Activated CD4-positive, alpha-beta T cell treated with anti-CD3 and anti-CD28 coated beads, Interleukin-2, amount 10 ng/mL, durations not matched to agents 7 days and 5 days (primary cell): ENCODE measurements around the gene SLC27A5. TPM values are rescaled to one million over a fixed set of nuclear protein-coding genes. Genes with fewer than 3 reads are reported as not detected.
"Not testable (repeated sequence)": the region's sequence is repeated elsewhere in the genome, so short reads cannot be mapped to it uniquely, and the experiment has no call there.

ENCODE experiments used
- CTCF ChIA-PET: fragments of 350-600 bp; sonication (Branson Sonifier 250); formaldehyde crosslinking; loops from one replicate; lab custom pipeline; 2021; ENCODE audit warnings: antibody characterized with exemption; lab: Charles Lee
- POLR2A ChIA-PET: fragments of 350-600 bp; sonication (Branson Sonifier 250); formaldehyde crosslinking; loops from one replicate; lab custom pipeline; 2021; ENCODE audit warnings: antibody characterized with exemption; lab: Charles Lee
- DNase-seq: peaks from one replicate; pipeline ENCODE4 v3.0.0-alpha.2; 2020
- H3K27ac Mint-ChIP-seq: one replicate; pipeline ENCODE4 v1.8.0; 2021; ENCODE audit warnings: mild to moderate bottlenecking, moderate library complexity, mixed read lengths
- H3K27me3 Mint-ChIP-seq: one replicate; pipeline ENCODE4 v1.8.0; 2021; ENCODE audit warnings: mixed read lengths
- H3K36me3 Mint-ChIP-seq: one replicate; pipeline ENCODE4 v1.8.0; 2021; ENCODE audit warnings: low read depth, mixed read lengths
- H3K4me1 Mint-ChIP-seq: one replicate; pipeline ENCODE4 v1.8.0; 2021; ENCODE audit warnings: mixed read lengths
- H3K4me3 Mint-ChIP-seq: one replicate; pipeline ENCODE4 v1.8.0; 2021; ENCODE audit warnings: mild to moderate bottlenecking, moderate library complexity, mixed read lengths
- H3K9me3 Mint-ChIP-seq: one replicate; pipeline ENCODE4 v1.8.0; 2021; ENCODE audit warnings: mixed read lengths
- total RNA-seq, 2 experiments: library from RNA; stranded (reverse); gene quantifications; one replicate each; pipeline ENCODE4 v1.2.3, GENCODE V29; 2021

Gene SLC27A5
- total RNA-seq, 2 experiments from 2014 or later = 9.8 to 10.2 TPM

DNA sequence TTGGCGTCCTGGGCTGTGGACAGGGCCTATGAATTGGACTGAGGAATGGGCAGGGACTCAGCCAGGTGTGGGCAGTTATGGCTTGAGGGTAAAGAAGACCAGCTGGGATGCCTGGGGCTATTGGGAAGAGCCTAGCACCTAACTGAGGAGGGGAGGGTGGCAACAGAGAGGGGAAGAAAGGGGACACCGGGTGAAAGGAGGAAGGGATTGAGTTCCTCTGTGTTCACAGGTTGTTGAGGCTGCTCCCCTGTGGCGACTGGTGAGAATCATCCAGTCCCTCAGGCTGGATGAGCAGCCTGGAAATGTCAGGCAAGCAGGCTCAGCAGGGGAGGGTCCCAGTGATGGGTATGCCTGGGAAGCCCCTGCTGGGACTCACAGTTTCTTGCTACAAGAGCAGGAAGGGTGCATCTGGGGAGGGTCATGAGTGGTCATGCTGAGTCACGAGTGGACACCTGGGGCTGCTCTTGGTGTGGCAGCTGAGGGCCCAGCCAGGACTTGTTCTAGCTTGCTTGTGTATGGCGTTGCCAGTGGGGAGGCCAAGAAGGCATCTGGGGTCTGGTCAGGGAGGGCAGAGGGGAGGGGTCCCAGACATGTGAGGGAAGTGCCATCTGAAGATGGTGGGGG is 43.5 kb downstream of the SLC27A5 start:
- ChIA-PET CTCF (interaction anchor here (0.7 to 1.4 kb wide), 3 partner anchors 9 to 229 kb away, joined by 3 to 4 read pairs (median 3); partner anchors contain the start of gene ZBTB45), POLR2A (no interaction called here)
- Mint-ChIP-seq H3K36me3 (peaks cover 9% of the 10 kb centered on the region), H3K4me1 (peaks cover 27% of the 10 kb centered on the region), H3K4me3 (peak overlapping the region; percentile 81), H3K9me3 (no peaks in the 10 kb centered on the region), H3K27ac (peak overlapping the region; percentile 83), H3K27me3 (peaks cover 2% of the 10 kb centered on the region)
- no peak for DNase-seq

DNA sequence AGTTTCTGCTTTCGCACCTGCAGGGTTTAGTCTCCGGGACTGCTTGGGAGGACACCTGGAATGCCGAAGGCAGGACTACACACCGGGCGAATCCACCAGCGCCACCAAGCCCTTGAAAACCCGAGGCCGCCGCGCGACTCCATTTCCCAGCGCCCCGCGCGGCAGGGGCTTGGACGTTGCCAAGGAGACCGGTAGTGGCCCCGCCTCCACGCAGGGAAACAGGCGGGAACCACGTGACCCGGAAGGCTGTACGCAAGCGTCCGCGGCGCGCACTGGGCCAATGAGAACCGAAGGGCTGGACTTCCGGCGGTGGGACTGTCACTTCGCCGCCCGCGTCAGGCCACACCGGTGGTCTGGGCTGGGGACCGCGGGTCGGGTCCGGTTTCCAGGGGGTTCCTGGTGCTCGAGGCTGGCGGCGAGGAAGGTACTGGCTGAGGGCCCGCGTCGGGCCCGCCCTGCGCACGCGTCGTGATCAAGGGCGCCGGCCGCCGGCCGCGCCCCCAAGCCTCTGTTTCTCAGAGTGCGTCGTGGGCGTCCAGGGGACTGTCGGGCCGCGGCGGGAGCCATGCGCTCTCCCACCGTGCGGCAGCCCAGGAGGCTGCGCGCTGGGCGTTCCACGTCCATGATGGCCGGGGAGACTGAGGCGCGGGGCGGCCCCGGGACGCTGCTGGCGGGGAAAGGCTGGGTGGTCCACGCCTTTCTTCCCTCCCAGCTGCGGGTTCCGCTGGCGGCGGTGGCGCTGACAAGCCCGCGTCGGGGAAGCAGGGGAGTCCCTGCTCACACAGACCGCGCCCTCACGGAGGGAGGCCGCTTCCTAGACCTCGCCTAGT is 44.8 kb downstream of the SLC27A5 start, which contains the start of gene ZNF324:
TSS of gene ZNF324 (plus strand) at position 321 of the 830 bp plus-strand sequence. CDS start 2,106 bp downstream, outside the sequence.
- H3K9me3 Mint-ChIP-seq = no peaks in the 10 kb centered on the region
- peak; percentile 98 for DNase-seq
- H3K27ac Mint-ChIP-seq = peak within 1 kb of the TSS; percentile 83
- peaks cover 3% of the 10 kb centered on the region for H3K36me3 Mint-ChIP-seq
- H3K4me3 Mint-ChIP-seq = peak within 1 kb of the TSS; percentile 81
- H3K27me3 Mint-ChIP-seq = peaks cover 2% of the 10 kb centered on the region
- POLR2A ChIA-PET = no interaction called here
- CTCF ChIA-PET = no interaction called here
- peaks cover 27% of the 10 kb centered on the region for H3K4me1 Mint-ChIP-seq

DNA sequence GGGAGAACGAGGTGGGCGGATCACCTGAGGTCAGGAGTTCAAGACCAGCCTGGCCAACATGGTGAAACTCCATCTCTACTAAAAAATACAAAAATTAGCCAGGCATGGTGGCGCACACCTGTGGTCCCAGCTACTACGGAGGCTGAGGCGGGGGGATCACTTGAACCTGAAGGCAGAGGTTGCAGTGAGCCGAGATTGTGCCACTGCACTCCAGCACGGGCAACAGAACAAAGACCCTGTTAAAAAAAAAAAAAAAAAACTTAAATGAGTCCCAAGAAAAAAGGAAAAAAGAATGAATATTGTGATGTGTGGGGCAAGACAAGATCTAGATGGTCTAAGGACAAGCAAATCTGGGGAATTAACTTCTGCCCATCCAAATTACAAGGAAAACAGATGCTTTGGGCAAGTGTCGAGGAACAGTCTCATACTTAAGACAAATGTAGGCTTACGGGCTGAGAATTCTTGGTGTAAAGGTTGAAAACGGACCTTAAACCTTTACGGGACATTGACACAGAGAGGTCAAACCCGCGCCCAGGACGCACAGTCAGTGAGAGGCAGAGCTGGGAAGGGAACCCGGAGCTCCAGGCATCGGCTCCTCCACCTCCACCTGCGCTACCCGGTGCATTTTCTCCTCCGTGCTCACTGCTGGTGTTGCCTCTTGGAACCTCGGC is 45.6 kb downstream of the SLC27A5 start:
- POLR2A ChIA-PET = no interaction called here
- H3K27ac Mint-ChIP-seq = no peak overlapping the region
- no peak for DNase-seq
- CTCF ChIA-PET = no interaction called here
- peak overlapping the region; percentile 81 for H3K4me3 Mint-ChIP-seq
- H3K36me3 Mint-ChIP-seq = peaks cover 2% of the 10 kb centered on the region
- peaks cover 27% of the 10 kb centered on the region for H3K4me1 Mint-ChIP-seq
- H3K9me3 Mint-ChIP-seq = no peaks in the 10 kb centered on the region
- H3K27me3 Mint-ChIP-seq = peaks cover 2% of the 10 kb centered on the region

DNA sequence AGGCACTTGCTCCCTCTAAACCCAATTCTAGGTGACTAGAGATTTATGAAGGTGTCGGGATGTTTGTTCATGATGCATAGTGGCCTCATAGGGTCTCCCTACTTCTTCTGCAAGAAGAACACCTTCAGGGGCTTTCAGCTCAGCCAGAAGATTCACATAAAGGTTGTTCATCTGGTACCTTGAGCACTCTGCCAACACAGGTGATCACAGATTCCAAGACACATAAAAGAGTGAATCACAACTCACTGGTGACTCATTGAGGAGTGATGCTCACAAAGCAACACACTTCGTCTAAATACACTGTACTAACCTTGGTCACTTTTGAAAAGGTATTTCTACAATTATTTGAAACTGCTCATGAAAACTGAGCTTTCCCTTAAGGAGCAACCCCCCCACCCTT is 51.8 kb downstream of the SLC27A5 start:
- no peak for DNase-seq
- Mint-ChIP-seq H3K36me3 (peaks cover 14% of the 10 kb centered on the region), H3K9me3 (peaks cover 2% of the 10 kb centered on the region), H3K27ac (no peak overlapping the region), H3K27me3 (no peaks in the 10 kb centered on the region), H3K4me1 (peaks cover 1% of the 10 kb centered on the region), H3K4me3 (no peak overlapping the region)
- CTCF ChIA-PET = interaction anchor here (0.8 to 1.0 kb wide), 2 partner anchors 15 to 25 kb away, joined by 3 to 4 read pairs; no protein-coding TSS in a partner anchor
- POLR2A ChIA-PET = no interaction called here

DNA sequence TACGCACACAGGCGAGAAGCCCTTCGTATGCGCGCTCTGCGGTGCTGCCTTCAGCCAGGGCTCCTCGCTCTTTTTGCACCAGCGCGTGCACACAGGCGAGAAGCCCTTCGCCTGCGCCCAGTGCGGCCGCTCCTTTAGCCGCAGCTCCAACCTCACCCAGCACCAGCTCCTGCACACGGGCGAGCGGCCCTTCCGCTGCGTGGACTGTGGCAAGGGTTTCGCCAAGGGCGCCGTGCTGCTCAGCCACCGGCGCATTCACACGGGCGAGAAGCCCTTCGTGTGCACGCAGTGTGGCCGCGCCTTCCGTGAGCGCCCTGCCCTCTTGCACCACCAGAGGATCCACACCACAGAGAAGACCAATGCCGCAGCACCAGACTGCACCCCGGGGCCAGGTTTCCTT is 55.7 kb downstream of the SLC27A5 start:
- ChIA-PET POLR2A (no interaction called here), CTCF (no interaction called here)
- DNase-seq = no peak
- peaks cover 2% of the 10 kb centered on the region for H3K9me3 Mint-ChIP-seq
- H3K4me3 Mint-ChIP-seq = no peak overlapping the region
- H3K27ac Mint-ChIP-seq = no peak overlapping the region
- peaks cover 2% of the 10 kb centered on the region for H3K27me3 Mint-ChIP-seq
- H3K4me1 Mint-ChIP-seq = peaks cover 19% of the 10 kb centered on the region
- H3K36me3 Mint-ChIP-seq = peaks cover 20% of the 10 kb centered on the region

DNA sequence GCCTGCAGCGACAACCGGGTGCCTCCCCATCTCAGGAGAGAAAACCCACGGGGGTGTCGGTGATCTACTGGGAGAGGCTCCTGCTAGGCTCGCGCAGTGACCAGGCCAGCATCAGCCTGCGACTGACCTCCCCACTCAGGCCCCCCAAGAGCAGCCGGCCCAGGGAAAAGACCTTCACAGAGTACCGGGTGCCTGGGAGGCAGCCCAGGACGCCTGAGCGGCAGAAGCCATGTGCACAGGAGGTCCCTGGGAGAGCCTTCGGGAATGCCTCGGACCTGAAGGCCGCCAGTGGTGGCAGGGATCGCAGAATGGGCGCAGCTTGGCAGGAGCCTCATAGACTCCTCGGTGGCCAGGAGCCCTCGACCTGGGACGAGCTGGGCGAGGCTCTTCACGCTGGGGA is 56.5 kb downstream of the SLC27A5 start:
- peaks cover 4% of the 10 kb centered on the region for H3K9me3 Mint-ChIP-seq
- H3K4me3 Mint-ChIP-seq = no peak overlapping the region
- ChIA-PET CTCF (interaction anchor here (1.2 to 1.6 kb wide), 2 partner anchors 11 to 14 kb away, joined by 3 read pairs; no protein-coding TSS in a partner anchor), POLR2A (no interaction called here)
- H3K27me3 Mint-ChIP-seq = peaks cover 2% of the 10 kb centered on the region
- peaks cover 27% of the 10 kb centered on the region for H3K4me1 Mint-ChIP-seq
- no peak overlapping the region for H3K27ac Mint-ChIP-seq
- no peak for DNase-seq
- peaks cover 20% of the 10 kb centered on the region for H3K36me3 Mint-ChIP-seq

DNA sequence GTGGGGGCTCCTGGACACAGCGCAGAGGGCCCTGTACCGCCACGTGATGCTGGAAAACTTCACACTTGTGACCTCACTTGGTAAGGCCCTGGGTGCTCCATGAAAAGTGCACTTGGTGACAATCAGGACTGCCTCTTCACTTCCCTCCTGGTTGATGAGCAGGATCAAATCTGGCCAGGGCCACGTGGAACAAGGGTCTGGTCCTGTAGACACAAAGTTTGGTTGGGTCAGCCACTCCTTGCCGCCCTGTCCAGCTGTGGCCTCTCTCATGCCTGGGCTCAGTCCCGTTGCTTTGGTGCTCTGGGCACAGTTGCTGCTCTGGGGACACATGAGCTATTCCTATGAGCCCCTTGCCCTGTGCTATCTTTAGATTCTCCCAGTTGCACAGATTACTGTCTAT is 58.0 kb downstream of the SLC27A5 start:
- Mint-ChIP-seq H3K27ac (peak overlapping the region; percentile 11), H3K4me3 (no peak overlapping the region), H3K4me1 (peaks cover 27% of the 10 kb centered on the region), H3K36me3 (peaks cover 18% of the 10 kb centered on the region), H3K9me3 (peaks cover 6% of the 10 kb centered on the region), H3K27me3 (peaks cover 4% of the 10 kb centered on the region)
- ChIA-PET POLR2A (no interaction called here), CTCF (interaction anchor here (1.6 kb wide), 1 partner anchor 9 kb away, joined by 3 read pairs; no protein-coding TSS in a partner anchor)
- DNase-seq = no peak

DNA sequence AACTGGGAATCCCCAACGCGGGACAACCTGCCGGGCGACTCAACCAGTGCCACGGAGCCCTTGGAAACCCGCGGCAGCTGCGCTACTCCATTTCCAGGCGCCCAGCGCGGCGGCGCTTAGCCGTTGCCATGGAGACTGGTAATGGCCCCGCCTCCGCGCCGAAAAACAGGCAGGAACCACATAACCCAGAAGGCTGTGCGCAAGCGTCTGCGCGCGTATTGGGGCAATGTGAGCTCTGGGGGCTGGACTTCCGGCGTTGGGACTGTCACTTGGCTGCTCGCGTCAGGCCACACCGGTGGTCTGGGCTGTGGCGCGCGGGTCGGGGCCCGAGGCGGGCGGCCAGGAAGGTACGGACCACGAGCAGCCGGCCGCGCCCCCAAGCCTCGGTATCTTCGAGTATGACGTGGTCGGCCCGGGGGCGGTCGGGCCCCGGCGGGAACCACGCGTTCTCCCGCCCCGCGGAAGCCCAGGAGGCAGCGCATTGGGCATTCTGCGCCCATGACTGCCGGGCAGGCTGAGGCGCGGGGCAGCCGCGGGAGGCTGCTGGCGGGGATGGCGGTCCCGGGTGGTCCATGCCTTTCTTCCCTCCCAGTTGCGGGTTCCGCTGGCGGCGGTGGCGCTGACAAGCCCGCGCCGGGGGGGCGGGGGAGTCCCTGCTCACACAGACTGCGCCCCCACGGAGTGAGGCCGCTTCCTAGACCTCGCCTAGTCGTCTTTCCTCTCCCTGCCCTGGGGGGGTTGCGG is 60.3 kb downstream of the SLC27A5 start, which contains the start of gene ZNF324B:
TSS of gene ZNF324B (plus strand) at position 265 of the 744 bp plus-strand sequence. CDS start 2,080 bp downstream, outside the sequence.
- Mint-ChIP-seq H3K4me1 (peaks cover 25% of the 10 kb centered on the region), H3K27me3 (peaks cover 6% of the 10 kb centered on the region), H3K27ac (peak within 1 kb of the TSS; percentile 63), H3K9me3 (peaks cover 11% of the 10 kb centered on the region), H3K36me3 (peaks cover 8% of the 10 kb centered on the region), H3K4me3 (peak within 1 kb of the TSS; percentile 78)
- ChIA-PET POLR2A (no interaction called here), CTCF (interaction anchor here (0.5 to 1.3 kb wide), 4 partner anchors 9 to 187 kb away, joined by 3 to 5 read pairs (median 4); no protein-coding TSS in a partner anchor)
- DNase-seq = peak; percentile 97

DNA sequence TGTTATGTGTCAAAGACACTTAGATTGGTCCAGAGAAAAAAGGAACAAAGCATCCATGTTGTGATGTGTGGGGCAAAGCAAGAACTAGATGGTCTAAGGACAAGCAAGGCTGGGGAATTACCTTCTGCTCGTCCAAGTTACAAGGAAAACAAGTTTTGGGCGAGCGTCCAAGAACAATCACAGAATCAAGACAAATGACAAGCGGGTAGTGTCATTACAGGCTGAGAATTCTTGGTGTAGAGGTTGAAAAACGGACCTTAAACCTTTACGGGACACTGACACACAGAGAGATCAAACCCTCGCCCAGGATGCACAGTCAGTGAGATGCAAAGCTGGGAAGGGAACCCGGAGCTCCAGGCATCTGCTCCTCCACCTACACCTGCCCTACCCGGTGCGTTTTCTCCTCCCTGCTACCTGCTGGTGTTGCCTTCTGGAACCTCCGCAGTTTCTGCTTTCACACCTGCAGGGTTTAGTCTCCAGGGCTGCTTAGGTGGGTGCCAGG is 60.9 kb downstream of the SLC27A5 start:
- Mint-ChIP-seq H3K4me1 (peaks cover 25% of the 10 kb centered on the region), H3K27me3 (peaks cover 6% of the 10 kb centered on the region), H3K9me3 (peaks cover 11% of the 10 kb centered on the region), H3K4me3 (peak overlapping the region; percentile 78), H3K36me3 (peaks cover 7% of the 10 kb centered on the region), H3K27ac (peak overlapping the region; percentile 3)
- ChIA-PET CTCF (interaction anchor here (0.5 to 1.3 kb wide), 5 partner anchors 8 to 187 kb away, joined by 3 to 5 read pairs (median 4); no protein-coding TSS in a partner anchor), POLR2A (no interaction called here)
- no peak for DNase-seq

DNA sequence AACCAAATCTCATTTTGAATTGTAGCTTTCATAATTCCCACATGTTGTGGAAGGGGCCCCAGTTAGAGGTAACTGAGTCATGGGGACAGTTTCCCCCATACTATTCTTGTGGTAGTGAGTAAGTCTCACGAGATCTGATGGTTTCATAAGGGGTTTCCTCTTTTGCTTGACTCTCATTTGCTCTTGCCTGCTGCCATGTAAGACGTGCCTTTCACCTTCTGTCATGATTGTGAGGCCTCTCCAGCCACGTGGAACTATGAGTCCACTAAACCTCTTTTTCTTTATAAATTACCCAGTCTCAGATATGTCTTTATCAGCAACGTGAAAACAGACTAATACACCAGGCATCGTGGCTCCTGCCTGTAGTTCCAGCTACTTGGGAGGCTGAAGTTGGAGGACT is 61.8 kb downstream of the SLC27A5 start:
- Mint-ChIP-seq H3K9me3 (peaks cover 11% of the 10 kb centered on the region), H3K4me1 (peaks cover 25% of the 10 kb centered on the region)
- DNase-seq, POLR2A ChIA-PET, H3K36me3 Mint-ChIP-seq, H3K27me3 Mint-ChIP-seq, H3K4me3 Mint-ChIP-seq, H3K27ac Mint-ChIP-seq: not testable (repeated sequence)
- CTCF ChIA-PET = interaction anchor here (0.7 to 1.7 kb wide), 3 partner anchors 8 to 16 kb away, joined by 3 to 4 read pairs (median 3); no protein-coding TSS in a partner anchor

DNA sequence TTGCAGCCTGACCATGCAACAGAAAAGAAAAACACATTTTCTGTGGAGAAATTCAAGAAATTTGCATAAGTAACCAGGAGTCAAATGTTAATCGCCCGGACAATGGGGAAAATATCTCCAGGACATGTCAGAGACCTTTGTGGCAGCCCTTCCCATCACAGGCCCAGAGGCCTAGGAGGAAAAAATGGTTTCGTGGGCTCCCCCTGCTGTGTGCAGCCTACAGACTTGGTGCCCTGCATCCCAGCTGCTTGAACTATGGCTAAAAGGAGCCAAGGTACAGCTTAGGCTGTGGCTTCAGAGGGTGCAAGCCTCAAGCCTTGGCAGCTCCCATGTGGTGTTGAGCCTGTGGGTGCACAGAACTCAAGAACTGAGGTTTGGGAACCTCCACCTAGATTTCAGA is 62.9 kb downstream of the SLC27A5 start:
- Mint-ChIP-seq H3K4me1 (peaks cover 25% of the 10 kb centered on the region), H3K9me3 (peaks cover 11% of the 10 kb centered on the region)
- CTCF ChIA-PET = interaction anchor here (0.6 to 1.7 kb wide), 2 partner anchors 7 to 70 kb away, joined by 3 read pairs; no protein-coding TSS in a partner anchor
- POLR2A ChIA-PET, H3K4me3 Mint-ChIP-seq, H3K27me3 Mint-ChIP-seq, H3K27ac Mint-ChIP-seq, H3K36me3 Mint-ChIP-seq, DNase-seq: not testable (repeated sequence)
